GM21515 (cell line): ENCODE measurements around the gene TMEM18.

ENCODE experiments used
- ATAC-seq: cut with Tn5 transposase; IDR thresholded peaks from one replicate; pipeline ENCODE4 v1.9.1; 2021; ENCODE audit not compliant: unreplicated experiment

Gene TMEM18

DNA sequence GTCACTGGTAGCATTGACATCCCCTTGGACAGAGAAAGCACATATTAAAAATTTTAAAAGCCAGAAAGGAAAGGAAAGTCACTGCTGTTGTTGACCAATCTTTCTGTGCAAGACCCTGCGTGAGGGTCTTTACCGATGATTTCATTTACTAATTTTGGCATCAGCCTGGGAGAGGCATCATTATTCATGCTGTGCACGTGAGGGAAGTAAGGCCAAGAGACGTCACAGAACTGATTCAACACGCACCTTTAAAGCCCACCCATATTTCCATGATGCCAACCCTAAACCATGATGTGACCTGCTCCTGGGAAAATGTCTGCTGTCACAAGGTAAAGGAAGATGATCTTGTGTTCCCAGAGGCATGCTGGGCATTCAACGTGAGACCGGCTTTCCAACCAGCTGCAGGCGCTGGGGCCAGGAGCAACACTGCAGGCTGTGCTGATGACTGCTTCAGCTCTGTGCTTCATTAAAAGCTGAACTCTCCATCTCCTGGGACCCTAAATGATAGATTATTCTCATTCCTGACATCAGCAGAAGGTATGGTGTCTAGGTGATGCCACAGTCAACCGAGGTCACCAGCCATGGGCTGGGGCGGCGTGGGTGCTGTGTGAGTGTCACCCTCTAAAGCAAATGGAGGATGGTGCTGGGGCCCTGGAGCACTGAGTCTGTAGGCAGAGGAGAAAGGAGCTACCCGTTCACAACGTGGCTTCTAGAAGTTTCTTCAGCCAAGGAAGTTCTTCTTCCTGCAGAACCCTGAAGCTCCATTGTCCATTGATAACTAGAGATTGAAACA lies 53.9 kb downstream of the TMEM18 start:
- no peak for ATAC-seq

DNA sequence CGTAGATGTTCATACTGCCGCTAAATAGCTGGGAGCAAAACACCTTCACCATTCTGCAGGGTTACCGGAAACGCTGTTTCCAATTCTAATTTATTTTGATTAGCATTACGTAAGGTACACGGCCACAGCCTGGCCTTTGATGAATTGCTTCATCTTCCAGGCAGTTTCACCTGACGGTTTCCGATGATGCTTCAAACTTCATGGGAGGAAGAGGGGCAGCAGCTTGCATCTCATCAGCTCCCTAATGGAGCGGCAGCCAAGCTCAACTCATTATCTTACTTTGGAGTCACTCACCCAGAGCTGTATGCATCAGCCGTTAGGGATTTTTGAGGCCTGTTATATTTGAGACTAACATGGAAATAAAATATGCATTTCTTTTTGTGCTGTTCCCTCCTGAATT lies 54.8 kb downstream of the TMEM18 start:
- no peak for ATAC-seq

DNA sequence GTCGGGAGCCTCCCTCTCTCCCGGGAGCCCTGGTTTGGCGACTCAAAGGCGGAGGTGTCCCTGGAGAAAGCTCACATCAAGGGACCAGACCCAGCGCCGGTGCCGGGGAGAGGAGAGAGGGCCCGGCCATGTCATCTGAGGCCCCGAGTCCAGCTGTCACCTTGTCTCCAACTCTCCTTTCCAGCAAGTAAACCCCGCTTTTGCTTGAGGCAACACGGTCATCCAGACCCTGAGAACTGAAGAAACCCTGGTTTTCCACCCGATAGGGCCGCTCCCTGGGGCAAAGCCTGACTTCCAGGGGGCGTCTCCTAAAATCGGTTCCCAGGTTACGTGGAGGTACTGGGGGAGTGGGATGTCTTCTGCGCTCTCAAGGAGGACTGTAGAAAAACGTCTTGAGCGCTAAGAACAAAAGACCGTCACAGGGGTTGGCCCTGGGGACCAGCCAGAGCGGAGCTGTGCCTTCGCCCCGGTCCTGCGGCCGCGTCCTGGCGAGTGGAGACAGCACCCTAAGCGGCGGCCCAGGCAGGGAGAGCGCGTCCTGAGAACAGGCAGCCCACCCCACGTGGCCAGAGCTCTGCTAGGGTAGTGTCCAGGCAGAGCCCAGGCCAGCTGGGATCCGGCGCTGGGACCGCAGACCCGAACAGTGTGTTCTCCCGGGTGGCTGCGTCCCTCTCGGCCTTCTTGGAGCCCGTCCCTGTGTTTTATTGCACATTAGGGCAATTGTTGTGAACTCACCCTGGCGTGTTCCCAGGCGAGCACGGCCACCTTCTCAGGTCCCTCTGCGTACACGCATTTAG lies 55.7 kb downstream of the TMEM18 start:
- ATAC-seq, result no peak

DNA sequence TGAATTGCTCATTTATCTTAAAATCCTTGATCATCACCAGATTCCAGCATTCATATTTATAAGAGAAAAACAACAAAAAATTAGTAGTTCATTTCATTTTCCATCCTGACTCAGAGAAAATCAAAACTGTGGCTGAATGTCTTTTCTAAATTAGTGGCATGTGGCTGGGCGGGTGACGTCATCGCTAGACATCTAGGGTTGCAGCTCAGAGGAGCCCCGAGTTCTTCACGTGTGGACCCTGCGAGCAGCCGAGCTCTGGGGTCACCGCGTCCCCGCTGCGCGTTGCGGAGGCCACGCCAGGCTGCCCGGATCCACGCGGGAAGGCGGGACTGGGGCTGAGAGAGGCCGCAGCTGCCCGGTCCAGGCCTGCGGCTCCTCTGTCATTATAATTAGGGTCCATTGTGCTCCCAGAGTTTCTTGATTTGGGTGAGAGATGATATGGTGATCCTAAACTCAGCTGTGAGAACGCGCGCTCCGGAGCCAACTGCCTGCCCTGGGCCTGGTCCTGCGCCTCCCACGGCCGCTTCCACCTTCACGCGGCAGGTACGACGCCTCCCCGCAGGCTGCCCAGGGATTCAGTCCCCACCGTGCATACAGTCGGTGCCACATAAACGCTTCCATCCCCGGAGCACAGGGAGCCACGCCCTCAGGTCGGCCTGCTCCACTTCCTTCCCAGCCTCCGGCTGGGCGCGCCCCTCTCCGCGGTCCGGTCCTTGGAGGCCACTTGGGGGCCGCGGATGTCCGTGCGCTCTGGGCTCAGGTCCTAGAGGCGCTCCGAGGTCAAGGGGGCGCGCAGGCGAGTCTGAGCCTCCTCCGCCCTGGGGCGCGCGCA lies 56.5 kb downstream of the TMEM18 start:
- ATAC-seq, result no peak

DNA sequence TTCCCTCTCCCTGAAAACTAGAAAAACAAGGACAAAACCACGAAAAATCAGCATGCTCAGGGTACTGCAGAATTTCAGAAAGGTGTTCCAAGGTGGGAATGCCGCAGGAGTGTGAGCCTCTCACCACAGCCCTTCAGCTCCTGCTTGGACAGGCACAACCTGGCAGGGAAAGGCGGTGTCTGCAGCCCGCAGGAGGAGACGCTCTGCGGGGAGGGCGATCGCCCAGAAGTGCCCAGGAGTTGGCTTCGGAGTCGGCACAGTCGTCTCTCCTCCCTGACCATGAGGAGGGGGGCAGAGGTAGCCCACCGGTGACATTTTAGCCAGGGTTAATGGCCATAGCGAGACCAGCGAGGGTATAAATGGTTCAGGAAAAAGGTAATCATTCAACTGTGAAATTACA lies 57.2 kb downstream of the TMEM18 start:
- ATAC-seq, result no peak

DNA sequence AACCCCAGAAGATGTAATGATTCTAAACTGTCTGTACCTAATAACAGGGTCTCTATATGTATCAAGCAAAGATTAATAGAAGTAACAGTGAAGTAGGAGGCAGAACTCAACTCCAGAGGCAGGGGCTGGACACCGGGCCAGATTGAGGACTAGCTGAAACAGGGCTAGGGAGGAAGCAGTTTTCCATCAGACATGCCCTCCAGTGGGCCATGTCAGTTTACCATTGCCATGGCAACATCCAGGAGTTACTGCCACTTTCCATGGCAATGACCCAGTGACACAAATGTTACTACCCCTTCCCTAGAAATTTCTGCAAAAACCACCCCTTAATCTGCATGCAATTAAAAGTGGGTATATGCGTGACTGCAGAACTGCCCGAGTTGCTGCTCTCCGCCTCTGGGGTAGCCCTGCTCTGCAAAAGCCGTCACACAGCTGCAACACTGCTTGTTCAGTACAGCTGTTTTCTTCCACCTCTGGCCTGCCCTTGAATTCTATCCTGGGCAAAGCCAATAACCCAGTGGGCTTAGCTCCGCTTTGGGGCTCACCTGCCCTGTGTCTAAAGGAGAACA lies 58.7 kb downstream of the TMEM18 start:
- ATAC-seq, result no peak

DNA sequence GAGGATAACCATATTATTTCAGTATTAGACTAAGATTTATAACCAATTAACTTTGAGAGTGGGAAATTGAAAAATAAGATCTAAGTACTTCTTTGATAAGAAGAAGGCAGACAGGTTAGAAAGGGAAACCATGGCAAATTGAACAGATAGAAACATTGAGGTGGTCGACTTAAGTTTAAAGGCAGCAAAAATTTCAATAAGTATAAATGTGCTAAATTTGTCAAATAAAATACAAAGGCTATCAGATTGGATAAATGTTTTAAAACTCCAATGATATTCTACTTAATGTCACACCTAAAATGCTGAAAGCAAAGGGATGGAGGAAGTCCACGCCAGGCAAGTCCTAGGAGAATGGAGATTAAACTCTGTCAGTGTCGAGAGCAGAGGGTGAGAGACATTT lies 59.2 kb downstream of the TMEM18 start:
- no peak for ATAC-seq
